CD4-positive, alpha-beta T cell treated with Interleukin-6 for 4 hours (primary cell): Measurements from ENCODE around the gene ODAD3.

Source experiments
- DNase-seq: peaks from one replicate; pipeline ENCODE4 v3.0.0-alpha.2; 2020; ENCODE audit warnings: mixed read lengths

The ODAD3 gene

GRCh38 chr19:11373885-11374432, 61.0 kb downstream of the ODAD3 start:
- no peak for DNase-seq

- DNase-seq: no peak
Observed at GRCh38 chr19:11373166-11373884, 61.6 kb downstream of the ODAD3 start.

- DNase-seq: no peak
Observed at GRCh38 chr19:11370744-11371143, 64.2 kb downstream of the ODAD3 start.
